Fibroblast of the aortic adventitia (primary cell): ENCODE measurements around the gene HSPA4. TPM values are rescaled to one million over a fixed set of nuclear protein-coding genes. Genes with fewer than 3 reads are reported as not detected.

Experiments
- DNase-seq: peaks from one replicate; pipeline ENCODE4 v3.0.0-alpha.2; 2010; ENCODE audit warnings: low read depth
- H3K4me3 ChIP-seq: 2 replicates; pipeline ENCODE4 v1.5.1; 2011; ENCODE audit warnings: low read depth, mild to moderate bottlenecking, control low read depth, low read length, moderate library complexity
- small RNA-seq: library from RNA; depleted of rRNA; stranded (forward); fragments of <200 nt; gene quantifications from one replicate; pipeline ENCODE3, GENCODE V24; 2012
- total RNA-seq: library from RNA; depleted of rRNA; stranded (reverse); fragments of >200 nt; gene quantifications from 2 replicates; pipeline ENCODE4 v1.2.3, GENCODE V29; 2012; ENCODE audit warnings: low replicate concordance
- TF ChIP-seq, protein P1 (sequence below): IDR thresholded peaks from 2 replicates; pipeline ENCODE4 v1.5.1; 2011; ENCODE audit warnings: mild to moderate bottlenecking, low read length, control low read depth, inconsistent platforms; ENCODE audit not compliant: insufficient read depth

Gene HSPA4
- total RNA-seq, 1 donor: 128 TPM

DNA sequence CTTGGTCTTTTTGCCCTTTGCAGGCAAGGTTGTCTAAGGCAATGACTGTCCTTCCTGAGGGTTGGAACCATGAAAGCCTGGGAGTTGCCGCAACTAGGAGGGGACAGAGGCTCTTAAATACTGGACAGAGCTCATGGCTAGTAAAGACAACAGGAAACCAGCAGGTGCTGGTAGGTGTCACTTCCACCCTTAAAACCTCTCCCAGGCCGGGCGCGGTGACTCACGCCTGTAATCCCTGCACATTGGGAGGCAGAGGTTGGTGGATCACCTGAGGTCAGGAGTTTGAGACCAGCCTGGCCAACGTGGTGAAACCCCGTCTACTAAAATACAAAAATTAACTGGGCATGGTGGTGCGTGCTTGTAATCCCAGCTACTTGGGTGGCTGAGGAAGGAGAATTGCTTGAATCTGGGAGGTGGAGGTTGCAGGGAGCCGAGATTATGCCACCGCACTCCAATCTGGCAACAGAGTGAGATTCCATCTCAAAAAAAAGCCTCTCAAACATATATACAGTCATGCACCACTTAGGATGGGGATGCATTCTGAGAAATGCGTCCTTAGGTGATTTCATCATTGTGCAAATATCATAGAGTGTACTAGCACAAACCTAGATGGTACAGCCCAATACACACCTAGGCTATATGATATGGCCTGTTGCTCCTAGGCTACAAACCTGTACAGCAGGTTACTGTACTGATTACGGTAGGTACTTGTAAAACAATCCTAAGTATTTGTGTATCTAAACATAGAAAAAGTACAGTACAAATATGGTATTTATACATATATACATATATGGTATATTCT lies 102.7 kb downstream of the HSPA4 start:
- no peak for DNase-seq
- TF ChIP-seq, protein P1, sequence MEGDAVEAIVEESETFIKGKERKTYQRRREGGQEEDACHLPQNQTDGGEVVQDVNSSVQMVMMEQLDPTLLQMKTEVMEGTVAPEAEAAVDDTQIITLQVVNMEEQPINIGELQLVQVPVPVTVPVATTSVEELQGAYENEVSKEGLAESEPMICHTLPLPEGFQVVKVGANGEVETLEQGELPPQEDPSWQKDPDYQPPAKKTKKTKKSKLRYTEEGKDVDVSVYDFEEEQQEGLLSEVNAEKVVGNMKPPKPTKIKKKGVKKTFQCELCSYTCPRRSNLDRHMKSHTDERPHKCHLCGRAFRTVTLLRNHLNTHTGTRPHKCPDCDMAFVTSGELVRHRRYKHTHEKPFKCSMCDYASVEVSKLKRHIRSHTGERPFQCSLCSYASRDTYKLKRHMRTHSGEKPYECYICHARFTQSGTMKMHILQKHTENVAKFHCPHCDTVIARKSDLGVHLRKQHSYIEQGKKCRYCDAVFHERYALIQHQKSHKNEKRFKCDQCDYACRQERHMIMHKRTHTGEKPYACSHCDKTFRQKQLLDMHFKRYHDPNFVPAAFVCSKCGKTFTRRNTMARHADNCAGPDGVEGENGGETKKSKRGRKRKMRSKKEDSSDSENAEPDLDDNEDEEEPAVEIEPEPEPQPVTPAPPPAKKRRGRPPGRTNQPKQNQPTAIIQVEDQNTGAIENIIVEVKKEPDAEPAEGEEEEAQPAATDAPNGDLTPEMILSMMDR: no peak
- no peak overlapping the region for H3K4me3 ChIP-seq

DNA sequence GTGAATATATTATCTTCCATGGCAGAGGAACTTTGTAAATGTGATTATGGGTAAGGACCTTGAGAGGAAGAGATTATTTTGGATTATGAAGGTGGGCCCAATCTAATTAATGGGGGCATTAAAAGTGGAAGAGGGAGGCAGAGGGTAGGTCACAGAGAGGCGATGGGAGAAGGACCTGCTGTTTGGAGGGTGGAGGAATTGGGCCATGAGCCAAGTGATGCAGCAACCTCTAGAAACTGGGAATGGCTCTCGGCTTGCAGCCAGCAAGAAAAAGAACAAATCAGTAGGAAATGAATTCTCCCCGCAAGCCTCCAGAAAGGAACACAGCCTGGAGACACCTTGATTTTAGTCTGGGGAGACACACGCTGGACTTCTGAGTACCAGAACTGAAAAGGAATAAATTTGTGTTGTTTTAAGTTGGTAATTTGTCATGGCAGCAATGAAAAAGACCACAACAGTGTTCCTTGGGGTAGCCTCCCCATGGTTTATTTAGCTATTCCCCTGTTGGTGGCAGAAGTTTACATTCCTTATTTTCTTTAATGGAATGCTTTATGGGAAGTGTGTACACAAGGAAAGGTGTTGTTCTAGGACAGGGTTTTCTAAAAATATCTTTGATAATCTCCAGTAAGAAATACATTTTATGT lies 103.6 kb downstream of the HSPA4 start:
- no peak overlapping the region for H3K4me3 ChIP-seq
- TF ChIP-seq, protein P1: no peak
- DNase-seq: no peak

Small RNAs within 50 kb of the gene (small RNA-seq; reads per million reads assigned to genes)
- gene AC113410.1 (not detected), gene AC113410.3 (not detected)

Other genes starting within 250 kb of the HSPA4 start
- gene SOWAHA, start 238.7 kb upstream of the HSPA4 start, total RNA-seq: not detected in 2 replicates
- gene SHROOM1, start 221.4 kb upstream of the HSPA4 start, total RNA-seq: 1.2 and 7.6 TPM in 2 replicates
- 0.18 TPM in 1 of 2 replicates, not detected in the other for gene GDF9, start 185.5 kb upstream of the HSPA4 start, total RNA-seq
- 77.2 and 92.0 TPM in 2 replicates for gene UQCRQ, start 185.4 kb upstream of the HSPA4 start, total RNA-seq
- gene LEAP2, start 178.3 kb upstream of the HSPA4 start, total RNA-seq: 0.18 and 0.74 TPM in 2 replicates
- gene AFF4, start 88.4 kb upstream of the HSPA4 start, total RNA-seq: 43.2 and 87.7 TPM in 2 replicates
- gene ZCCHC10, start 25.5 kb upstream of the HSPA4 start, total RNA-seq: 7.8 and 14.4 TPM in 2 replicates